DMS 273 (cell line): ENCODE measurements around the gene TEAD4.

Experiments
- DNase-seq: peaks from one replicate; lab custom pipeline; 2025; ENCODE audit not compliant: unreplicated experiment; lab: John Stamatoyannopoulos, UW

TEAD4 gene

DNA sequence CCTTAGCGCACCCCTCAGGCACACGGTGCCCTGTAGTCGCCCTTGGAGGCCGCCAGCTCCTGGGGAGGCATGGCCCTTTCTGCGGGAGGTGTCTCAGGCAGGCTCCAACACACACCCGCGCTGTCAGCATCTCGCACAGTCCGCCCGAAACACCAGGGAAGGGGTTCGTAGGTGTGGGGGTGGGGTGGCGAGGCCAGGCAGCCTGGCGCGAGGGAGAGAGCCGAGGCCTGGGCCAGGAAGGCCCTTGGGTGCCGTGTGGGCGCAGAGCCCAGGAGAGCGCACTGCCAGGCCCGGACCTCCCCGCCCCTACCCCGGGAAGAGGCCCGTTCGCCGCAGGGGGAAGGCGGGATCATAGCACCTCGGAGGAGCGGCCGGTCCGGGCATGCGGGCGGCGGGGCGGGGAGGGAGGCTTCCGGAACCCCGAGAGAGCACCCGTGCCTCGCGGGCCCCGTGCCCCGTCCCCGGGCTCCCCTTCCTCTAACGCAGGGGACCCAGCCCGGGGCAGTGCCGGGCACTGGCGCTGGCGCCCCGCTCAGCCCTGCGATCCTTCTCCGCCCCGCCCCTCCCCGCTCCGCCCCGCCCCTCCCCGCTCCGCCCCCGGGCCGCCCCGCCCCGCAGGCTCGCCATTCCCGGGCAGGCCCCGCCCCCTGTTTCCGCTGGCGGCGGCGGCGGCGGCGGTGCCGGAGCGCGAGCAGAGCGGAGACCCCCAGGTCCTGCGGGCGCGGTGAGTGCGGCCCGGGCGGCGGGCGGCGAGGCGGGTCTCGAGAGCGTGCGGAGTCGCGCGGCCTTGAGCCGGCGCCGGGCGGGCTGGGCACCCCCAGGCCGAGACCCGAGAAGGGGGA lies 117.8 kb downstream of the TEAD4 start, which contains the start of gene TSPAN9:
TSS of gene TSPAN9 (plus strand) at position 650 of the 842 bp plus-strand sequence. CDS start 123,815 bp downstream, outside the sequence.
- DNase-seq: peak; percentile 75

DNA sequence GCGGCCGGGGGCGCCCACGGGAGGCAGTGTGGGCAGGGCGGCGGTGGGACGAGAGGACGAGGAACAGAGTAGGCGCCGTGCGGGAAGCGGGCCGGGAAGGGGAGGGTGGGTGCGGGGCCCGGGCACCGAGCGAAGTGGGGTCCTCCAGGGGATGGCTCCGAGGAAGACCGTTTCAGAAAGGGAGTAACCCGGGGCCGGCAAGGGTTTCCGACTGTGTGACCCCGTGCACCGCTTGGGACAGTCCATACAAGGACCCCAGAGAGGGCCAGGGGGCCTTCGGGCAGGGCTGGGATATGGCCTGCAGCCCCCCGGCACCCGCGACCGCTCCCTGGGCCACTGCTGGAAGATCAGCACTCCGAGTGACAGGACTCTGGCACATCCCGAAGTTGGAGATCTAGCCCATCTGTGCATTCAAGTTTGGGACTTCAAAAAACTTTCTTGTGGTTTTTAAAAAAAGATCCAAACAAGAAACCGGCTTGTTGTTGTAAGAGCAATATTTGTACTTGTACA lies 118.4 kb downstream of the TEAD4 start:
- DNase-seq: peak; percentile 43

DNA sequence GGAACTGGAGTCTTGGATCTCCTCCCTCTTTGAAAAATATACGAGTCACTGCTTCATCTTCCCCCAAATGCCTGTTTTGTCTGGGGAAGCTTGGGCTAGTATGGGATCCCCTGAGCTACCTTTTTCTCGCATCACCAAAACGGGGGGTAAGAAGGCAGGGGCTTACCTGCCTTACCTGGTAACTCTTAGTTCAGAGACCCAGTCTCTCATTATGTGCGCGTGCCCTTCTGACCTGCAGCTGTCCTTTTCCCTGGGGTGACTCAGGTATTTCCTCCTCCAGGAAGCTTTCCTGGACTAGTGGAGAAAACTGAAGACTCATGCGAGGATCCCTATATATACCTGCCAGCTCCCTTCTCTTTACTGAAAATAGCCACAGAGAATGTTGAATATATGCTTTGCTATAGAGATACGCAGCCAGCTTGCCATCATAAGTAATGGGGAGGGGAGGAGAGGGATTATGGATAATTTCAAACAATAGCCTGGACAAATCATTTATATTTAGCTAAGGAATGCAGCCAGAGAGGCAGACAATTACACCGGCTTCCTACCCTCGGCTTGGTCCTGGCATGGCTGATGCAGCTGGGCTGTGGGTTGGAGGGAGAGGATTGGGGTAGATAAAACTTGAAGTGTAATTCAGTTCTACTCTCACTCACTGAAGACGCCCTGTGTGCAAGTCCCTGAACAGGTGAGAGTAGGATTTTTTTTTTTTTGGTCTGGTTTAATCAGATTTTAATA lies 119.1 kb downstream of the TEAD4 start:
- peak; percentile 43 for DNase-seq

DNA sequence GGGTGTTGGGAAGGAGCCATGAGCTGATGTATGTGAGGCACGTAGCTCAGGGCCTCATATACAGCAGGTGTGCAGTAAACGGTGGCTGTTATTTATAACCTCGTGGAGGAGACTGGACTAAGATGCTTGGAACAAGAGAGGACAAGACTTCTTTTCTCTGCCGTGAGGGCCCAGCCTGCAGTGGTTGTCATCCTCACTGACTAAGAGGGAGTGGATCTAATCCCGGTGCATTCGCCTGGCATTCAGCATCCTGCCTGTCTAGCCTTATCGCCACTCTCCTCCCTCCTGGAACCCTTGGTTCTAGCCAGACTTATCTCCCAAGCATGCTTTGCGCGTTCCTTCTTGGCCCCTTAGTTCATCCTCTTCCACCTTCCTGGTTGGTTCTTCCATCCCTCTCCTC lies 121.9 kb downstream of the TEAD4 start:
- DNase-seq: no peak

DNA sequence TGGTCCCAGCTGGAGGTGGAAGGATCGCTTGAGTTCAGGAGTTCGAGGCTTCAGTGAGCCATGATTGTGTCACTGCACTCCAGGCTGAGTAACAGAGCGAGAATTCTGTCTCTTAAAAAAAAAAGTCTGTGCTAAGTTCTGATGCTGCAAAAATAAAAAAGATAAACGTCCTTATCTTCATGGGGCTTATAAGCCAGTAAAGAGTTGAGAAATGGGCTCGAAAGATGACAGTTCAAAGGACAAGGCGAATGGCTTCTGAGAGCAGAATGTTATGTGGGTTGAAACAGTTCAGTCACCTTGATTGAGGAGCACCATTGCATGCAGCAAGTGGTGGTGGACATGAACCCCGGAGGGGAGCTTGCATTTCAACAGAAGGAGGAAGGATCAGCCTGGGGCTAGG lies 122.7 kb downstream of the TEAD4 start:
- no peak for DNase-seq

GRCh38 chr12:3083241-3083920 lies 124.2 kb downstream of the TEAD4 start:
- DNase-seq: no peak

DNA sequence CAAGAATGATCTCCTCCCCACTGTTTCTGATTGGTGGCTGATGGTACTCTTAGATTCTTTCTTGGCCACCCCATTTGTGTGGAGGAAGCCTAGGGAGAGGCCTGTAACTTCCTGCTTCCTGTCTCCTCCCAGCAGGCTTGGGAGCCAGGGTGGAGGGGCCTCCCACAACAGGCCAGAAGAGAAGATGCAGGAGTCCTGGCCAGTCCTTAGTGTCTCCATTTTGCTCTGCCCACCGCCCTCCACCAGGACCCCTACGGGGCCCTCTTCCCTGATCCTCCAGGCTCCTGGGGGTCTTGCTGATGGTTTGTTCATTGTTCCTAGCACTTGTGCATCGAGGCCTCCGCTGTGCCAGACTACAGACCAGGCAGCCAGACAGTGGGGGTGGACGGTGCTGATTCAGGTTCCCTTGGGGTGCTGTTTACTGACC lies 124.7 kb downstream of the TEAD4 start:
- no peak for DNase-seq

DNA sequence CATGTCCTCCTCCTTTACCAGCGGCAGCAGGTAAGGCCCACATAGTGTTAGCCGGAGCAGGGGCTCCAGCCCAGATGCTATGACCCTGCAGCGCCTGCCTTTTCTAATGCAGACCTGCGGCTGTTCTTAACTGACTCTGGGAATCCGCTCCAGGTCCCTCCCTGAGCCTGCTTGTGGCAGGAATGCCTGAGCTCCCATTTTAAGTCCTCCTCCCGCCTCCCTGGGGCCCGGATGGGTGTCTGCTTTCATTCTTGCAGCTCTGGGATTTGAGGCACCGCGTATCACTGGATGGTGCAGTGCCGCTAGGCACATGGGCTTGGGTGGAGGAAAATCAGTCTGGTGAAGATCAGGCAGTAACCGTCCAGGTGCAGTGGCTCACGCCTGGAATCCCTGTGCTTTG lies 125.5 kb downstream of the TEAD4 start:
- no peak for DNase-seq

- DNase-seq: no peak
Observed at GRCh38 chr12:3085341-3086139, 126.3 kb downstream of the TEAD4 start.

DNA sequence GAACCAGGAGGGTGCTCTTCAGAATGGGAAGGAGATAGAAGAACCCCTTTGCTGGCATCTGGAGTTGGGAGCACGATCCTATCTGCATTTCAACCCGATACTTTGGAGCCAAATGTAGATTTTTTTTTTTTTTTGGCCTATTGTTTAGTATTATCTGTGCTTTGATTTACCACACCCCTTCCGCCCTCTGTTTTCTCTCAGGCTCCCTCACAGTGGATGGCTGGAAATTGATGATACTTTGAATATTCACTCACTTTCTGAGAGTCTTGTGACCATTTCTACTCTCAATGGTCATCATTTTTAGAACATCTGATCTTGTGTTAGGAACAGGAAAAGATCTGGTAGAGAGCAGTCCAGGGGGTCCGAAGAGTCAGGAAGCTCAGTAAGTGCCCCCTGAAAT lies 127.0 kb downstream of the TEAD4 start:
- no peak for DNase-seq

GRCh38 chr12:3086729-3087323 lies 127.6 kb downstream of the TEAD4 start:
- DNase-seq: no peak

DNA sequence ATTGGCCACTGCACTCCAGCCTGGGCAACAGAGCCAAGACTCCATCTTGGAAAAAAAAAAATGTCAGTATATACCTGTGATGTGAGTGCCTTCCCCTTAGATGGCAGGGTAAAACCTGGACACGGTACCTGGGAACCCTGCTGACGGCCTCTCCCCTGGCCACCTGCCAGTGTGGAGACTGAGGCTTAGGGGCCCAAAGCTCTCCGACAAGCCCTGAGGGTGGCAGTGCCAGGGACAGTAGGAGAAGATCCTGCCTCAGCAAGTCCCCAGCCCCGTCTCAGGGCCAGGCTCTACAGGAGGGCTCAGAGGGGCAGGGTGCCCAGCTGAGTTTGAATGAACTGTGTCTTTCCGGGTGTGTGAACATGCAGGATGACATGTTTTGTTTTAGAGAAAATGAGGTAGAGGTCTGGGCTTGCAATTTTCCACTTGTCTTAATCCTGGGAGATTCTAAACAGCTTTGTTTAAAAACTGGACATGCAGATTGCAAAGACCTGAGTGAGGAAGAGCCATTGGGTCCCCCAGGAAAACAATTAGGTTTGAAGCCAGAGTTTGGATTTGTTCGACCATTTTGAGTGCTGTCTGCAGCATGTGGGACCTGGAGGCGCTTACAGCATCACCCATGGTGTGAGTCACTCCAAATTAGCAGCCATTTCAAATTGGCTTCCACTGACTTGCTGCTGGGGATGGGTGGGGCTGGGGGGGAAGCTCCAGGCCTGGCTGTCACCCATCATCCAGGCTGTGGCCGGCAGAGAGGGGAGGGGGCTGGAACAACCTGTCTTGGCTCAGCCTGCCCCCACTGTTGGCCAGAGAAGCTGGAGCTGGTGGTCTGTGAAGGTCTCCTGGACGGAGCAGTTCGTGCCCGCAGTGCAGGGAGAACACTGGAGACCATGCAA lies 128.8 kb downstream of the TEAD4 start:
- DNase-seq: no peak

GRCh38 chr12:3089588-3089987 lies 130.4 kb downstream of the TEAD4 start:
- no peak for DNase-seq
